ENCODE results near the gene AFAP1.

DNA sequence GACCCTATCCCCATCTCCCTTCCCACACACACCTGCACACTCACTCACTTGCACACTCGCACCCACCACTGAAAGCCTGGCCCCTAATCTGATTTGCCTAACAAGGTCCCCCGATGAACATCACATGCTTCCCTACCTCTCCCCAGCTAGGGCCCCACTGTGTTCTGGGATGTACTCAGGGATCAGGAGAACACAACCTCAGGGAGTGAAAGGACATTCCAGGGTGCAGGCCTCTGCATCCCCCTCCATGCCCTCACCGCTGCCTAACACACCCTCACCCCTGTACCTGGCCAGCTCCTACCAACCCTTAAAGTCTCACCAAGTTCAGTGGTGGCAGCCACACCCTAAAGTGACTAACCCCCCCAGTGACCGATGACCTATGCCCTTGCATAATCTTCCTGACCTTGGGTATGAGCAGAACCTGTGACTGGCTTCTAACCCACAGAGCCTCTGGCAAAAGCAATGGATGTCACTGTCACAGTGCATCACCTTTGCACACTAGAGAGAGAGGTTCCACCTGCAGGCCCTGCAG is 2.4 kb upstream of the AFAP1 start:
- TF ChIP-seq, protein P1, sequence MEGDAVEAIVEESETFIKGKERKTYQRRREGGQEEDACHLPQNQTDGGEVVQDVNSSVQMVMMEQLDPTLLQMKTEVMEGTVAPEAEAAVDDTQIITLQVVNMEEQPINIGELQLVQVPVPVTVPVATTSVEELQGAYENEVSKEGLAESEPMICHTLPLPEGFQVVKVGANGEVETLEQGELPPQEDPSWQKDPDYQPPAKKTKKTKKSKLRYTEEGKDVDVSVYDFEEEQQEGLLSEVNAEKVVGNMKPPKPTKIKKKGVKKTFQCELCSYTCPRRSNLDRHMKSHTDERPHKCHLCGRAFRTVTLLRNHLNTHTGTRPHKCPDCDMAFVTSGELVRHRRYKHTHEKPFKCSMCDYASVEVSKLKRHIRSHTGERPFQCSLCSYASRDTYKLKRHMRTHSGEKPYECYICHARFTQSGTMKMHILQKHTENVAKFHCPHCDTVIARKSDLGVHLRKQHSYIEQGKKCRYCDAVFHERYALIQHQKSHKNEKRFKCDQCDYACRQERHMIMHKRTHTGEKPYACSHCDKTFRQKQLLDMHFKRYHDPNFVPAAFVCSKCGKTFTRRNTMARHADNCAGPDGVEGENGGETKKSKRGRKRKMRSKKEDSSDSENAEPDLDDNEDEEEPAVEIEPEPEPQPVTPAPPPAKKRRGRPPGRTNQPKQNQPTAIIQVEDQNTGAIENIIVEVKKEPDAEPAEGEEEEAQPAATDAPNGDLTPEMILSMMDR (IDR thresholded peaks at IDR 0.05), result no peak
- no peak for TF ChIP-seq POLR2A (IDR thresholded peaks at IDR 0.05)

Measured in Peyer's patch (tissue), 4 donors.